Panc1 (cell line): ENCODE results near the gene MYOZ2.

Source experiments
- CTCF ChIP-seq: fragments of 450-650 bp; IDR thresholded peaks from 2 replicates; pipeline ENCODE4 v1.5.1; 2017; ENCODE audit warnings: mild to moderate bottlenecking
- POLR2AphosphoS5 ChIP-seq: IDR thresholded peaks from 2 replicates; pipeline ENCODE4 v1.6.1; 2012; ENCODE audit warnings: mild to moderate bottlenecking, low read depth, low read length, moderate library complexity
- REST ChIP-seq, 2 experiments: IDR thresholded peaks; 2 replicates each; pipeline ENCODE4 v1.6.1; 2011 to 2012; ENCODE audit warnings: low read depth in 2 of 2, control low read depth in 1 of 2, low read length in 1 of 2, mild to moderate bottlenecking in 1 of 2, moderate library complexity in 1 of 2; ENCODE audit not compliant: insufficient read depth in 1 of 2
- SIN3A ChIP-seq: IDR thresholded peaks from 2 replicates; pipeline ENCODE4 v1.6.1; 2012; ENCODE audit warnings: low read depth, mild to moderate bottlenecking, low read length, moderate library complexity, borderline replicate concordance; ENCODE audit not compliant: insufficient read depth

GRCh38 chr4:119191505-119191904 lies 55.9 kb downstream of the MYOZ2 start:
- TF ChIP-seq CTCF = no peak
- TF ChIP-seq POLR2AphosphoS5 = no peak
- TF ChIP-seq REST (IDR thresholded peaks at IDR 0.05; ENCODE audit: insufficient read depth in 1 of 2, low read depth in 2 of 2, low read length in 1 of 2) = no peak
- TF ChIP-seq SIN3A = no peak
